IMR-90 (cell line): ENCODE data around the gene IFFO2. TPM values are rescaled to one million over a fixed set of nuclear protein-coding genes. Genes with fewer than 3 reads are reported as not detected.

ENCODE experiments used
- ATAC-seq: fragments of 200-7000 bp; cut with Tn5 transposase; 2 replicates; pipeline ENCODE4 v1.9.1; 2020; ENCODE audit warnings: low read depth, mild to moderate bottlenecking, moderate library complexity
- BruUV-seq: library from RNA; stranded (reverse); fragments of 400-500 nt; replicated peaks from 2 replicates; lab custom pipeline; 2021; lab: Mats Ljungman, UMichigan
- CTCF ChIA-PET: fragments of 300-600 bp; formaldehyde crosslinking; extraction: SDS; loops from one replicate; lab custom pipeline; 2021; ENCODE audit warnings: antibody characterized with exemption; lab: Yijun Ruan, JAX
- POLR2A ChIA-PET: fragments of 300-600 bp; sonication (Branson Sonifier 250); formaldehyde crosslinking; loops from one replicate; lab custom pipeline; 2022; ENCODE audit warnings: antibody characterized with exemption; ENCODE audit not compliant: unreplicated experiment; lab: Charles Lee
- DNase-seq: peaks from one replicate; pipeline ENCODE4 v3.0.0; 2013
- H2AFZ ChIP-seq: replicated peaks from 2 replicates; pipeline ENCODE3; 2013; ENCODE audit warnings: low read length, mild to moderate bottlenecking; ENCODE audit not compliant: poor library complexity
- H2AK5ac ChIP-seq: 2 replicates; pipeline ENCODE4 v1.6.1; 2013; ENCODE audit warnings: low read depth, low read length, inconsistent platforms
- H2AK9ac ChIP-seq: replicated peaks from 2 replicates; pipeline ENCODE3; 2013; ENCODE audit warnings: mild to moderate bottlenecking, low read depth, low read length, moderate library complexity; ENCODE audit not compliant: poor library complexity
- H2BK120ac ChIP-seq: 2 replicates; pipeline ENCODE4 v1.6.1; 2013; ENCODE audit warnings: low read depth, low read length, inconsistent platforms
- H2BK15ac ChIP-seq: 3 replicates; pipeline ENCODE4 v1.6.1; 2013; ENCODE audit warnings: low read depth, low read length, inconsistent platforms
- H2BK20ac ChIP-seq: 2 replicates; pipeline ENCODE4 v1.6.1; 2013; ENCODE audit warnings: low read depth, mild to moderate bottlenecking, inconsistent platforms, low read length, moderate library complexity
- H2BK5ac ChIP-seq: 2 replicates; pipeline ENCODE4 v1.6.1; 2013; ENCODE audit warnings: mild to moderate bottlenecking, low read depth, low read length, inconsistent platforms; ENCODE audit not compliant: poor library complexity, severe bottlenecking
- H3K14ac ChIP-seq: replicated peaks from 2 replicates; pipeline ENCODE4 v1.6.1; 2013; ENCODE audit warnings: low read depth, low read length, inconsistent platforms
- H3K18ac ChIP-seq: 2 replicates; pipeline ENCODE4 v1.6.1; 2013; ENCODE audit warnings: low read depth, low read length, control low read depth
- H3K23ac ChIP-seq: 2 replicates; pipeline ENCODE4 v1.6.1; 2013; ENCODE audit warnings: low read depth, low read length, inconsistent platforms
- H3K27ac ChIP-seq: 2 replicates; pipeline ENCODE4 v1.5.1; 2013; ENCODE audit warnings: mild to moderate bottlenecking, control low read depth, low read length; ENCODE audit not compliant: insufficient read depth
- H3K27me3 ChIP-seq: 2 replicates; pipeline ENCODE4 v1.6.1; 2013; ENCODE audit warnings: low read length; ENCODE audit not compliant: control insufficient read depth, insufficient read depth
- H3K36me3 ChIP-seq: 2 replicates; pipeline ENCODE4 v1.6.1; 2013; ENCODE audit warnings: low read length, mixed read lengths; ENCODE audit not compliant: control insufficient read depth, insufficient read depth
- H3K4ac ChIP-seq: 2 replicates; pipeline ENCODE4 v1.6.1; 2013; ENCODE audit warnings: low read depth, low read length, inconsistent platforms
- H3K4me1 ChIP-seq: 2 replicates; pipeline ENCODE4 v1.6.1; 2013; ENCODE audit warnings: low read length, mixed read lengths; ENCODE audit not compliant: control insufficient read depth, insufficient read depth
- H3K4me2 ChIP-seq: 2 replicates; pipeline ENCODE4 v1.6.1; 2013; ENCODE audit warnings: low read depth, mild to moderate bottlenecking, control low read depth, low read length, moderate library complexity
- H3K4me3 ChIP-seq: 2 replicates; pipeline ENCODE4 v1.5.1; 2013; ENCODE audit warnings: low read depth, mild to moderate bottlenecking, control low read depth, low read length, moderate library complexity; ENCODE audit not compliant: insufficient read depth
- H3K56ac ChIP-seq: 2 replicates; pipeline ENCODE4 v1.6.1; 2013; ENCODE audit warnings: low read length, inconsistent platforms; ENCODE audit not compliant: insufficient read depth; ENCODE audit errors: extremely low read depth
- H3K79me1 ChIP-seq, 2 experiments: 2 replicates each; pipeline ENCODE4 v1.6.1; 2013; ENCODE audit warnings: low read length in 2 of 2, inconsistent platforms in 1 of 2, low read depth in 1 of 2
- H3K9ac ChIP-seq: 2 replicates; pipeline ENCODE4 v1.6.1; 2013; ENCODE audit warnings: low read depth, low read length, control low read depth
- H3K9me1 ChIP-seq: 2 replicates; pipeline ENCODE4 v1.6.1; 2013; ENCODE audit warnings: low read length, inconsistent platforms; ENCODE audit not compliant: insufficient read depth
- H3K9me3 ChIP-seq: 2 replicates; pipeline ENCODE4 v1.6.1; 2013; ENCODE audit warnings: low read length; ENCODE audit not compliant: control insufficient read depth, insufficient read depth
- H4K20me1 ChIP-seq: 2 replicates; pipeline ENCODE4 v1.6.1; 2013; ENCODE audit warnings: low read length, inconsistent platforms; ENCODE audit not compliant: insufficient read depth
- H4K5ac ChIP-seq: 2 replicates; pipeline ENCODE4 v1.6.1; 2013; ENCODE audit warnings: mild to moderate bottlenecking, low read depth, low read length, control low read depth
- H4K8ac ChIP-seq, 2 experiments: 2 replicates each; pipeline ENCODE4 v1.6.1; 2013; ENCODE audit warnings: low read depth in 2 of 2, low read length in 2 of 2, control low read depth in 1 of 2, inconsistent platforms in 1 of 2
- H4K91ac ChIP-seq: 2 replicates; pipeline ENCODE4 v1.6.1; 2013; ENCODE audit warnings: low read depth, low read length, inconsistent platforms; ENCODE audit not compliant: insufficient read depth
- FOS ChIP-seq: fragments of 150-350 bp; IDR thresholded peaks from 2 replicates; pipeline ENCODE4 v1.6.1; 2016; ENCODE audit warnings: low read depth, low read length
- MXI1 ChIP-seq: IDR thresholded peaks from 2 replicates; pipeline ENCODE4 v1.6.1; 2012; ENCODE audit warnings: low read depth, mild to moderate bottlenecking, low read length, moderate library complexity, borderline replicate concordance
- WGBS, 2 experiments: methylation state at CpG; one replicate each; pipeline versions ENCODE4 v1.1.5 to v1.1.7; 2013; ENCODE audit warnings: missing lambda C conversion rate in 2 of 2; ENCODE audit not compliant: insufficient read length in 1 of 2; ENCODE audit errors: extremely low coverage in 2 of 2; 5-methylcytosine and 5-hydroxymethylcytosine counted together
- dilution Hi-C: fragments of 300-500 bp; cut with HindIII; formaldehyde crosslinking; loops from one replicate; pipeline ENCODE4 v1.14.3; 2018; ENCODE audit warnings: low sequenced_read_pairs; ENCODE audit not compliant: unreplicated experiment
- in situ Hi-C: fragments of 300-500 bp; cut with MboI; formaldehyde crosslinking; loops from 3 replicates; pipeline ENCODE4 v1.14.3; 2019; ENCODE audit warnings: low sequenced_read_pairs, inconsistent platforms, mixed read lengths
- intact Hi-C: fragments of 100-400 bp; cut with micrococcal nuclease; formaldehyde crosslinking; loops from 2 replicates; pipeline ENCODE4 v1.10.0; 2022
- polyA plus RNA-seq, 3 experiments: library from polyadenylated mRNA; depleted of rRNA; stranded (reverse); fragments of >200 nt; gene quantifications; 2 replicates each; pipeline ENCODE4 v1.2.3, GENCODE V29; 2012; ENCODE audit warnings: low replicate concordance in 1 of 3
- total RNA-seq: library from RNA; depleted of rRNA; stranded (reverse); fragments of >200 nt; gene quantifications from 2 replicates; pipeline ENCODE4 v1.2.3, GENCODE V29; 2012

Gene IFFO2
- total and polyA plus RNA-seq, 2 of the 4 experiments (the other 2 are of a cell fraction), result 14.5 to 18.2 TPM

DNA sequence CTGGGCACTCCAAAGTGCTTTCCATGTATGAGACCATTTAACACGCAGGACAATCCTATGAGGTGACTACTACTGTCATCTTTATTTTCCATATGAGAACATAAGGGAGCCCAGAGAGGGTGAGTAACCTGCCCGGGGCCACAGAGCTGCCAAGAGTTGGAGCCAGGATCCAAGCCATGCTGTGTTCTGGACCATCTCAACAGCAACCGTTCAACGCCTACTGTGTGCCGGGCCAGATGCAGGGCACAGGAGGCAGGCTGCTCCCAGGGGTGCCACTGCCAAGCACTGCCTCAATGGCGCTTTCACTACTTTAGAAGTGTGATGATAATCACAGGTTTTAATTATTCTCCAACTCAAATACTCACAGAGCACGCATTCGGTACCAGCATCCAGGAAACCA, 57.9 kb downstream of the IFFO2 start:
- BruUV-seq, result no TSS peak
- H3K79me1 ChIP-seq, result peaks cover 0 to 15% of the 10 kb centered on the region in 2 experiments; a peak in 1 of 4 replicates
- dilution Hi-C loops (no loop called here), in situ Hi-C loops (no loop called here), intact Hi-C loops (no loop called here)
- H3K9me1 ChIP-seq, result peaks cover 8% of the 10 kb centered on the region; the same call in 1 of the 2 replicates
- no peak overlapping the region for H3K4me2 ChIP-seq
- H2AFZ ChIP-seq, result no peak overlapping the region
- no peak overlapping the region for H4K91ac ChIP-seq
- no peak overlapping the region for H3K18ac ChIP-seq
- H2AK9ac ChIP-seq, result no peak overlapping the region
- no peak overlapping the region for H2BK20ac ChIP-seq
- H2AK5ac ChIP-seq, result no peak overlapping the region
- no peak overlapping the region for H3K56ac ChIP-seq
- H3K27ac ChIP-seq, result no peak overlapping the region
- H3K4me1 ChIP-seq, result peaks cover 2% of the 10 kb centered on the region
- DNase-seq (no peak), ATAC-seq (no peak)
- ChIA-PET CTCF (interaction anchor here (1.1 kb wide), 1 partner anchor 14 kb away, joined by 4 read pairs; no protein-coding TSS in a partner anchor), POLR2A (no interaction called here)
- H3K9me3 ChIP-seq, result no peaks in the 10 kb centered on the region
- H3K36me3 ChIP-seq, result peaks cover 2% of the 10 kb centered on the region; the same call in 1 of the 2 replicates
- H3K4me3 ChIP-seq, result no peak overlapping the region
- no peak overlapping the region for H4K8ac ChIP-seq
- no peak overlapping the region for H3K14ac ChIP-seq
- H3K27me3 ChIP-seq, result no peaks in the 10 kb centered on the region
- H3K9ac ChIP-seq, result no peak overlapping the region
- 100% methylated on average over 1 of the region's 8 CpGs; no CpG with 5 or more reads in 1 of the 2 experiments for WGBS, 2 experiments
- H2BK5ac ChIP-seq, result no peak overlapping the region
- no peaks in the 10 kb centered on the region; the same call in 1 of the 2 replicates for H4K20me1 ChIP-seq
- no peak for TF ChIP-seq FOS
- TF ChIP-seq MXI1, result no peak
- H3K4ac ChIP-seq, result no peak overlapping the region
- no peak overlapping the region for H4K5ac ChIP-seq
- no peak overlapping the region for H3K23ac ChIP-seq
- no peak overlapping the region for H2BK15ac ChIP-seq
- no peak overlapping the region for H2BK120ac ChIP-seq
